DOHH2 (cell line): ENCODE results near the gene MTM1.

ENCODE experiments used
- EZH2phosphoT487 ChIP-seq: fragments of 200-600 bp; sonication (generic); IDR thresholded peaks from 2 replicates; pipeline ENCODE4 v1.6.1; 2017; ENCODE audit warnings: borderline replicate concordance, mild to moderate bottlenecking, antibody characterized with exemption, low read length, moderate library complexity, mixed read lengths
- TF ChIP-seq, protein P1 (sequence below): fragments of 200-600 bp; sonication (generic); IDR thresholded peaks from one replicate; pipeline ENCODE4 v1.5.1; 2014; ENCODE audit warnings: antibody characterized with exemption, mild to moderate bottlenecking, low read depth, low read length; ENCODE audit not compliant: poor library complexity, severe bottlenecking

DNA sequence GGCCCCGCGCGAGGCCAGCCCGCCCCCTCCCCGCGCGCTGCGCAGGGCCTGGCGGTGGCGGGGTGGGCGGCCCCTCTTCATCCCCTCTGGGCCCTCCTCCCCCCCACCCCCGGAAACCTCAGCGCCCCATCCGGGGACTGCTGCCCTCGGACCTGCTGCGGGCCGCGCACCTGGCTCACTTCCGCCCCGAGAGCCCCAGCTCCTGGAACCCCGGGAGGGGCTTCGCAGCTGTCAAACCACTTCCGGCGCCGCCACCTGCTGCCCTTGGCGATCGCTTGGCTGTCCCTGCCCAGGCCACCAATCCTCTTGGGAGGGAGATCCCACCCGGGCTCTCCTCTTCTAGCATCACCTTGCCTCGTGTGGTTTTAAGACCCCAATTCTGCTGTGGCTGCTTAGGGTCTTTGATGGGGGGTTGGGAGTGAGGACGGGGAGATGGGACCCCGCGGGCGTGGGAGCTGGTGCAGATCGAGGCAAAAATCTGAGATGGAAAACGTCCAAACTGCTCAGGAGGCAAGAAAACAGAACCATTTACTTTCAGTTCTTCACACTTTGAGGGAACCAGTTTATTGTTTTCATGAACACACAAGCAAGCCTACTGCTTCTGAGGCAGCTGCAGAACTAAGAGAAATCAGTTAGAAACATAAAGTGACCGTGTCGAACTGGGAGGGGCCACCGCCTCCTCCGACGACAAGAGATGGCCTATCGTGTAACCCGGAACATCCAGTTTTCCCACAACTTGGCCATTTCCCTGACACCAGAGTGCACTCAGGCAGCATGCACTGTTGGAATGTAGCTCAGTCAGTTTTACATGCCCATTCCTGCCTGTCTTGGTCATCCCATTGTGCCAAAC is 125.5 kb downstream of the MTM1 start:
- TF ChIP-seq, protein P1, sequence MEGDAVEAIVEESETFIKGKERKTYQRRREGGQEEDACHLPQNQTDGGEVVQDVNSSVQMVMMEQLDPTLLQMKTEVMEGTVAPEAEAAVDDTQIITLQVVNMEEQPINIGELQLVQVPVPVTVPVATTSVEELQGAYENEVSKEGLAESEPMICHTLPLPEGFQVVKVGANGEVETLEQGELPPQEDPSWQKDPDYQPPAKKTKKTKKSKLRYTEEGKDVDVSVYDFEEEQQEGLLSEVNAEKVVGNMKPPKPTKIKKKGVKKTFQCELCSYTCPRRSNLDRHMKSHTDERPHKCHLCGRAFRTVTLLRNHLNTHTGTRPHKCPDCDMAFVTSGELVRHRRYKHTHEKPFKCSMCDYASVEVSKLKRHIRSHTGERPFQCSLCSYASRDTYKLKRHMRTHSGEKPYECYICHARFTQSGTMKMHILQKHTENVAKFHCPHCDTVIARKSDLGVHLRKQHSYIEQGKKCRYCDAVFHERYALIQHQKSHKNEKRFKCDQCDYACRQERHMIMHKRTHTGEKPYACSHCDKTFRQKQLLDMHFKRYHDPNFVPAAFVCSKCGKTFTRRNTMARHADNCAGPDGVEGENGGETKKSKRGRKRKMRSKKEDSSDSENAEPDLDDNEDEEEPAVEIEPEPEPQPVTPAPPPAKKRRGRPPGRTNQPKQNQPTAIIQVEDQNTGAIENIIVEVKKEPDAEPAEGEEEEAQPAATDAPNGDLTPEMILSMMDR, result no peak
- TF ChIP-seq EZH2phosphoT487, result no peak
